HepG2 (cell line): ENCODE results near the gene STAT6. TPM values are rescaled to one million over a fixed set of nuclear protein-coding genes. Genes with fewer than 3 reads are reported as not detected.

Experiments used
- BCL6 ChIP-seq: IDR thresholded peaks from 2 replicates; pipeline ENCODE4 v1.6.1; 2016; ENCODE audit warnings: missing genetic modification reagents, missing compliant biosample characterization
- CREM ChIP-seq, 2 experiments: sonication (generic) in 1 of 2; formaldehyde crosslinking in 1 of 2; IDR thresholded peaks; 2 replicates each; pipeline versions ENCODE4 v1.4.0 to v1.6.1; 2016 to 2020; ENCODE audit warnings: antibody characterized with exemption in 1 of 2, mild to moderate bottlenecking in 1 of 2, missing genetic modification reagents in 1 of 2
- FOSL2 ChIP-seq: sonication (generic); formaldehyde crosslinking; IDR thresholded peaks from 2 replicates; pipeline ENCODE4 v1.4.0; 2020; ENCODE audit warnings: missing genetic modification reagents
- FOXA1 ChIP-seq, 2 experiments: fragments of 450-650 bp in 1 of 2; sonication (generic) in 1 of 2; formaldehyde crosslinking in 1 of 2; IDR thresholded peaks; 2 replicates each; pipeline versions ENCODE4 v1.4.0 to v1.6.1; 2016 to 2020; ENCODE audit warnings: missing genetic modification reagents in 1 of 2
- FOXK1 ChIP-seq: sonication (generic); formaldehyde crosslinking; IDR thresholded peaks from 2 replicates; pipeline ENCODE4 v1.4.0; 2020; ENCODE audit warnings: low read depth, missing genetic modification reagents, borderline replicate concordance
- MEIS1 ChIP-seq: sonication (generic); formaldehyde crosslinking; IDR thresholded peaks from 2 replicates; pipeline ENCODE4 v1.9.0; 2021; ENCODE audit warnings: mild to moderate bottlenecking, missing genetic modification reagents, moderate library complexity, borderline replicate concordance
- NCOR1 ChIP-seq: fragments of 200-600 bp; sonication (generic); IDR thresholded peaks from 2 replicates; pipeline ENCODE4 v1.7.0; 2017; ENCODE audit warnings: antibody characterized with exemption, low read length, borderline replicate concordance
- NFIC ChIP-seq: IDR thresholded peaks from 2 replicates; pipeline ENCODE4 v1.6.1; 2012; ENCODE audit warnings: mild to moderate bottlenecking, low read length, inconsistent platforms
- NFKB2 ChIP-seq: sonication (generic); formaldehyde crosslinking; IDR thresholded peaks from 2 replicates; pipeline ENCODE4 v1.4.0; 2020; ENCODE audit warnings: missing genetic modification reagents, borderline replicate concordance
- RCOR2 ChIP-seq: IDR thresholded peaks from 2 replicates; pipeline ENCODE4 v1.6.1; 2016; ENCODE audit warnings: missing biosample characterization, missing genetic modification reagents
- RXRB ChIP-seq: IDR thresholded peaks from 2 replicates; pipeline ENCODE4 v1.6.1; 2016; ENCODE audit warnings: borderline replicate concordance, missing genetic modification reagents, missing compliant biosample characterization
- SALL1 ChIP-seq: sonication (generic); formaldehyde crosslinking; IDR thresholded peaks from 2 replicates; pipeline ENCODE4 v1.8.0; 2022; ENCODE audit warnings: mild to moderate bottlenecking, missing genetic modification reagents
- SRSF4 ChIP-seq: fragments of 200-400 bp; formaldehyde crosslinking; IDR thresholded peaks from one replicate; pipeline ENCODE4 v1.6.1; 2018; ENCODE audit warnings: mild to moderate bottlenecking, low read depth, low read length, moderate library complexity; ENCODE audit not compliant: poor library complexity, severe bottlenecking
- TCF7 ChIP-seq: sonication (generic); IDR thresholded peaks from 2 replicates; pipeline ENCODE4 v1.6.1; 2016; ENCODE audit warnings: antibody characterized with exemption, low read depth
- TGIF2 ChIP-seq: IDR thresholded peaks from 2 replicates; pipeline ENCODE4 v1.6.1; 2016; ENCODE audit warnings: control low read depth, missing compliant biosample characterization
- ZBTB10 ChIP-seq: sonication (generic); formaldehyde crosslinking; IDR thresholded peaks from 2 replicates; pipeline ENCODE4 v1.4.0; 2020; ENCODE audit warnings: missing genetic modification reagents, borderline replicate concordance
- ZBTB7B ChIP-seq: sonication (generic); formaldehyde crosslinking; IDR thresholded peaks from 2 replicates; pipeline ENCODE4 v1.4.0; 2020; ENCODE audit warnings: missing genetic modification reagents
- ZNF121 ChIP-seq: sonication (generic); formaldehyde crosslinking; IDR thresholded peaks from 2 replicates; pipeline ENCODE4 v1.5.0; 2020; ENCODE audit warnings: mild to moderate bottlenecking, missing genetic modification reagents
- ZNF501 ChIP-seq: sonication (generic); formaldehyde crosslinking; IDR thresholded peaks from 2 replicates; pipeline ENCODE4 v1.5.1; 2020; ENCODE audit warnings: mild to moderate bottlenecking, moderate library complexity, missing genetic modification reagents
- ZNF510 ChIP-seq: sonication (generic); formaldehyde crosslinking; IDR thresholded peaks from 2 replicates; pipeline ENCODE4 v1.4.0; 2020; ENCODE audit warnings: low read depth, mild to moderate bottlenecking, missing genetic modification reagents
- ZNF607 ChIP-seq: sonication (generic); formaldehyde crosslinking; IDR thresholded peaks from 2 replicates; pipeline ENCODE4 v1.5.1; 2020; ENCODE audit warnings: missing genetic modification reagents, mild to moderate bottlenecking, borderline replicate concordance
- ZNF609 ChIP-seq: sonication (generic); formaldehyde crosslinking; IDR thresholded peaks from 2 replicates; pipeline ENCODE4 v1.4.0; 2020; ENCODE audit warnings: mild to moderate bottlenecking, missing genetic modification reagents, borderline replicate concordance
- polyA plus RNA-seq, 8 experiments: library from polyadenylated mRNA; depleted of rRNA in 3 of 8; stranded (reverse) in 7 of 8; unstranded in 1 of 8; fragments of >200 nt; fragmentation: Illumina TruSeq in 4 of 8; extraction: Trizol in 4 of 8; gene quantifications; 2 replicates each; pipeline versions ENCODE4 v1.2.1 to v1.2.3, GENCODE V29; 2011 to 2016; ENCODE audit warnings: low read depth in 4 of 8, missing spikeins in 1 of 8, mixed read lengths in 1 of 8; ENCODE audit not compliant: insufficient read depth in 1 of 8
- total RNA-seq, 5 experiments: library from RNA; depleted of rRNA; stranded (reverse); fragments of >200 nt; fragmentation: Illumina TruSeq; extraction: Trizol; gene quantifications; 2 replicates each; pipeline ENCODE4 v1.2.3, GENCODE V29; 2016; ENCODE audit warnings: low read depth in 1 of 5

STAT6 gene
- total and polyA plus RNA-seq, 2 of the 13 experiments (the other 11 are each of a cell fraction or from before 2014, with no cell fraction given) = 28.0 to 62.2 TPM

GRCh38 chr12:57148469-57149244, 37.5 kb upstream of the STAT6 start (continued):
- TF ChIP-seq RXRB (CRISPR knock-in tag) = peak; percentile 71
- peak; percentile 72 for TF ChIP-seq CREM (IDR thresholded peaks at IDR 0.05)
- TF ChIP-seq CREM (CRISPR knock-in tag; IDR thresholded peaks at IDR 0.05) = no peak
- no peak for TF ChIP-seq NFKB2 (CRISPR knock-in tag)
- 0 out of 2 replicates have a peak, but pooled peaks have one; percentile 21 for TF ChIP-seq ZNF607
- TF ChIP-seq ZBTB7B (CRISPR knock-in tag) = peak; percentile 58; the same call in 1 of the 2 replicates
- TF ChIP-seq TGIF2 (CRISPR knock-in tag) = peak; percentile 66; the same call in 1 of the 2 replicates
- TF ChIP-seq ZNF501 (CRISPR knock-in tag) = peak; percentile 32; the same call in 1 of the 2 replicates
- TF ChIP-seq BCL6 = peak; percentile 71
- 0 out of 2 replicates have a peak, but pooled peaks have one; percentile 31 for TF ChIP-seq ZNF510 (CRISPR knock-in tag)
- peak; percentile 35; the same call in 1 of the 2 replicates for TF ChIP-seq NFIC
- TF ChIP-seq MEIS1 (CRISPR knock-in tag) = peak; percentile 36; the same call in 1 of the 2 replicates
- peak; percentile 74; the same call in 1 of the 2 replicates for TF ChIP-seq RCOR2 (CRISPR knock-in tag)
- peak; percentile 50; the same call in 1 of the 2 replicates for TF ChIP-seq ZBTB10 (CRISPR knock-in tag)
- peak; percentile 68; the same call in 1 of the 2 replicates for TF ChIP-seq TCF7
- TF ChIP-seq FOXK1 = peak; percentile 54; the same call in 1 of the 2 replicates
- peak; percentile 15; the same call in 1 of the 2 replicates for TF ChIP-seq ZNF121 (CRISPR knock-in tag)
- TF ChIP-seq SALL1 (CRISPR knock-in tag) = peak; percentile 66; the same call in 1 of the 2 replicates
- TF ChIP-seq SRSF4 = no peak
- TF ChIP-seq FOSL2 = peak; percentile 74
- TF ChIP-seq FOXA1 (IDR thresholded peaks at IDR 0.05) = no peak
- peak; percentile 37; the same call in 1 of the 2 replicates for TF ChIP-seq FOXA1 (CRISPR knock-in tag; IDR thresholded peaks at IDR 0.05)
- peak; percentile 52; the same call in 1 of the 2 replicates for TF ChIP-seq ZNF609 (CRISPR knock-in tag)
- TF ChIP-seq NCOR1 = peak; percentile 85; the same call in 1 of the 2 replicates
